Calu3 (cell line): ENCODE measurements around the gene ZFP3. TPM values are rescaled to one million over a fixed set of nuclear protein-coding genes. Genes with fewer than 3 reads are reported as not detected.
"Not testable (repeated sequence)": the region's sequence is repeated elsewhere in the genome, so short reads cannot be mapped to it uniquely, and the experiment has no call there.

Source experiments
- Bru-seq: library from RNA; stranded (reverse); fragments of 400-500 nt; gene quantifications from one replicate; lab custom pipeline; 2021; lab: Mats Ljungman, UMichigan
- BruChase-seq, 2 experiments: library from RNA; stranded (reverse); fragments of 400-500 nt; gene quantifications; one replicate each; lab custom pipeline; 2021; lab: Mats Ljungman, UMichigan
- BruUV-seq: library from RNA; stranded (reverse); fragments of 400-500 nt; replicated peaks from 2 replicates; lab custom pipeline; 2021; lab: Mats Ljungman, UMichigan
- CTCF ChIA-PET: fragments of 300-600 bp; sonication (Branson Sonifier 250); formaldehyde crosslinking; loops from one replicate; lab custom pipeline; 2022; ENCODE audit warnings: antibody characterized with exemption; lab: Charles Lee
- DNase-seq: peaks from one replicate; pipeline ENCODE4 v3.0.0; 2022
- H3K27ac Mint-ChIP-seq: one replicate; pipeline ENCODE4 v1.8.0; 2022; ENCODE audit warnings: mixed read lengths; ENCODE audit not compliant: unreplicated experiment
- H3K27me3 Mint-ChIP-seq: one replicate; pipeline ENCODE4 v1.8.0; 2022; ENCODE audit warnings: mixed read lengths; ENCODE audit not compliant: unreplicated experiment
- H3K36me3 Mint-ChIP-seq: one replicate; pipeline ENCODE4 v1.8.0; 2022; ENCODE audit warnings: mild to moderate bottlenecking, moderate library complexity, mixed read lengths; ENCODE audit not compliant: insufficient read depth, unreplicated experiment
- H3K4me1 Mint-ChIP-seq: one replicate; pipeline ENCODE4 v1.8.0; 2022; ENCODE audit warnings: mild to moderate bottlenecking, low read depth, mixed read lengths; ENCODE audit not compliant: unreplicated experiment
- H3K4me3 Mint-ChIP-seq: one replicate; pipeline ENCODE4 v1.8.0; 2022; ENCODE audit warnings: mild to moderate bottlenecking, low read depth, moderate library complexity, mixed read lengths; ENCODE audit not compliant: unreplicated experiment
- H3K9me3 Mint-ChIP-seq: one replicate; pipeline ENCODE4 v1.8.0; 2022; ENCODE audit warnings: low read depth, mixed read lengths; ENCODE audit not compliant: unreplicated experiment
- intact Hi-C: fragments of 100-400 bp; cut with micrococcal nuclease; formaldehyde crosslinking; loops from one replicate; pipeline ENCODE4 v1.10.0; 2022; ENCODE audit not compliant: unreplicated experiment
- long read RNA-seq: library from polyadenylated mRNA; stranded (forward); transcript quantifications from one replicate; pipeline ENCODE4 v2.0.0, GENCODE V29; 2022
- total RNA-seq: library from RNA; stranded (reverse); gene quantifications from 2 replicates; pipeline ENCODE4 v1.2.3, GENCODE V29; 2022
- TF ChIP-seq, protein P1 (sequence below): fragments of 200-600 bp; IDR thresholded peaks from one replicate; pipeline ENCODE4 v1.8.0; 2022; ENCODE audit warnings: antibody characterized with exemption; ENCODE audit not compliant: unreplicated experiment

ZFP3 gene
- not detected in 2 replicates for total RNA-seq
- percentile 10 among the genes with signal in this experiment for Bru-seq, nascent RNA
- BruChase-seq, experiment 1, labeled RNA remaining after a 6-hour chase: not detected
- BruChase-seq, experiment 2, labeled RNA remaining after a 2-hour chase: percentile 10 among the genes with signal in this experiment
- long read RNA-seq: 0 reads

DNA sequence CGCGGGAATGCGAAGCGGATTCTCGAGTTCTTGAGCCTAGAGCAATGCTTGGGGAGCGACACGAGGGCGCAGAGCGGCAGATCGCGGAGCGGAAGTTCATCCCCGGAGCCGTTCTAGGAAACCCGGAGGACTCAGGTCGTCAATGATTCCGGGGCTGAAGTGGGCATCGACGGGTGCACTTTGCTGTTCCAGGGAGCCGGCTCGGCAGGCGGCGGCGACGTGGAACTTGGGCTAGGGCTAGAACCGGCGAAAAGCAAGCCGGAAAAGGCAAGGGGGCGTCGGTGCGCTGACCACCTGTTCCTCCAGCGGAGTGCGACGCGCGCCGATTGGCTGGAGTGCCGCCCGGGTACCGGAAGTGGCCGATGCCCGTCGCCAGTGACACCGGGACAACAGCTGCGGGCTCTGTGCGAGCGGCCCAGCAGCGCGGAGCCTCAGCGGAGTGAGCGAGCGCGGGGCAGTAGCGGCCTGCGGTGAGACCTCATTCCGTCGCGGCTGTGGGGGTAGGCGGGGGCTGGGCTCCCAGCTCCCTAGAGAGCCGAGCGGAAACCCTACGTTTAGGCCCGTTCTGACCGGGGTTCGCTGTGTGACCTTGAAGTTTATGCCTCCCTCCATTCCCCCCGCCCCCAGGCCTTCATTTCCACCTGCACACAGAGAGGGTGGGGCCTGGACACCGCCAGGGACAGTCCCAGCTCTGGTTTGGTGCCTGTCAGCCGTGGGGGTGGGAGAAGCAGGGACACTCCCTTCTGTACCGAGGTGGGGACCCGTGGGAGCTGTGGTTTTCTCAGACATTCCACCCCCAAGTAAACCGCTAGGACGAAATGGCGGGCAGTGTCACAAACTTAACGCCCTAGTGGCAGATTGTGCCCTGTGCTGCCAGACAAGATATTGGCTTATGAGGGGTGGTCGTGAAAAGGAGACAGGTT lies at the start of gene ZFP3:
ZFP3 (plus strand) TSS at position 362 of the 923 bp plus-strand sequence. CDS start 13,038 bp downstream, outside the sequence.
- H3K4me3 Mint-ChIP-seq: no peak within 1 kb of the TSS
- no peak for DNase-seq
- BruUV-seq: no TSS peak
- no peaks in the 10 kb centered on the region for H3K36me3 Mint-ChIP-seq
- no peak within 1 kb of the TSS for H3K27ac Mint-ChIP-seq
- H3K27me3 Mint-ChIP-seq: no peaks in the 10 kb centered on the region
- intact Hi-C loops: no loop called here
- CTCF ChIA-PET: no interaction called here
- H3K4me1 Mint-ChIP-seq: no peaks in the 10 kb centered on the region
- TF ChIP-seq, protein P1, sequence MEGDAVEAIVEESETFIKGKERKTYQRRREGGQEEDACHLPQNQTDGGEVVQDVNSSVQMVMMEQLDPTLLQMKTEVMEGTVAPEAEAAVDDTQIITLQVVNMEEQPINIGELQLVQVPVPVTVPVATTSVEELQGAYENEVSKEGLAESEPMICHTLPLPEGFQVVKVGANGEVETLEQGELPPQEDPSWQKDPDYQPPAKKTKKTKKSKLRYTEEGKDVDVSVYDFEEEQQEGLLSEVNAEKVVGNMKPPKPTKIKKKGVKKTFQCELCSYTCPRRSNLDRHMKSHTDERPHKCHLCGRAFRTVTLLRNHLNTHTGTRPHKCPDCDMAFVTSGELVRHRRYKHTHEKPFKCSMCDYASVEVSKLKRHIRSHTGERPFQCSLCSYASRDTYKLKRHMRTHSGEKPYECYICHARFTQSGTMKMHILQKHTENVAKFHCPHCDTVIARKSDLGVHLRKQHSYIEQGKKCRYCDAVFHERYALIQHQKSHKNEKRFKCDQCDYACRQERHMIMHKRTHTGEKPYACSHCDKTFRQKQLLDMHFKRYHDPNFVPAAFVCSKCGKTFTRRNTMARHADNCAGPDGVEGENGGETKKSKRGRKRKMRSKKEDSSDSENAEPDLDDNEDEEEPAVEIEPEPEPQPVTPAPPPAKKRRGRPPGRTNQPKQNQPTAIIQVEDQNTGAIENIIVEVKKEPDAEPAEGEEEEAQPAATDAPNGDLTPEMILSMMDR: no peak
- peaks cover 5% of the 10 kb centered on the region for H3K9me3 Mint-ChIP-seq

DNA sequence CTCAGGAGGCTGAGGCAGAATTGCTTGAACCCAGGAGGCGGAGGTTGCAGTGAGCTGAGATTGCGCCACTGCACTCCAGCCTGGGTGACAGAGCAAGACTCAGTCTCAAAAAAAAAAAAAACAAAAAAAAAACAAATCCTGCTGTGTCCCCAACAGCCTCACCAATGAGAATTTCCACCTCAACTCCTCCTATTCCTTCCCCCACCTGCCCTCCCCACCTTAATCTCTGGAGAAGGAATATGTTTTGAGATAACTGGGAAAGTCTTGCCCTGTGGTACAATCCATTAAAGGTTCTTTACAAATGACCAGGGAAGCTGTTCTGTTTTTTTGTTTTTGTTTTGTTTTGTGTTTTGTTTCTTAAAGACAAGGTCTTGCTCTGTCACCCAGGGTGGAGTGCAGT lies 48.1 kb upstream of the ZFP3 start:
- H3K9me3 Mint-ChIP-seq, BruUV-seq, H3K4me1 Mint-ChIP-seq, H3K27ac Mint-ChIP-seq, intact Hi-C loops, H3K4me3 Mint-ChIP-seq, DNase-seq, H3K27me3 Mint-ChIP-seq, H3K36me3 Mint-ChIP-seq, CTCF ChIA-PET: not testable (repeated sequence)

DNA sequence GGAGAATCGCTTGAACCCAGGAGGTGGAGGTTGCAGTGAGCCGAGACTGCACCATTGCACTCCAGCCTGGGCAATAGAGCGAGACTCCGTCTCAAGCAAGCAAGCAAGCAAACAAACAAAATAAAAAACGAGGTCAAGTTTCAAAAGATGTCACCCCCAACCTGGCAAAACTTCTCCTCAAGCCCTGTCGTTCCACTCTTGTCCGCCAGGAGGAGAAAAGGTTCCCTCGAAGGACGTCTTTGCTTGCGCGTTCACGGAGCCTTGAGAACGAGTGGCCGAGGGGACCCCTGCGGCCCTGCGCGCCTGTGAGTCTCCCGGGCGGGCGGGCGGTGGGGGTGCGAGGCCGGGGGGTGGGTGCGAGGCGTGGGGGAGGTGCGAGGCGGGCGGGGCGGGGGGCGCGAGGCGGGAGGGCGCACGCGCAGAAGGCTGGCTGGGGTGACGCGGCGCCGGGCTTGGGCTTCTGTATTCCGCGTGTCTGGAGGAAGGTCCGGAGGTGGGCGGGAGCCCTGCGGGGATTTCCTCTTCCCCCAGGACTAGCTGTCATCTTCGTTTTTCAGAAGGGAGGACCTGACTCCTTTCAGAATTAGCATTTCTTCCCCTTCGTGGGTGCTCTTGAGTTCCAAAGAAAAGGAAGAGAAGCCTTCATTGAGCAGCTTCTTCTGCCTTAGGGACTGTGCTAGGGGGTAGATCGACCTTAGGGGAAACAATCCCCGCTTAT lies 46.7 kb upstream of the ZFP3 start:
- TF ChIP-seq, protein P1: peak; percentile 45
- Mint-ChIP-seq H3K4me1 (no peaks in the 10 kb centered on the region), H3K4me3 (peak overlapping the region; percentile 54), H3K36me3 (peaks cover 6% of the 10 kb centered on the region), H3K9me3 (no peaks in the 10 kb centered on the region), H3K27me3 (no peaks in the 10 kb centered on the region), H3K27ac (no peak overlapping the region)
- peak; percentile 71 for DNase-seq
- CTCF ChIA-PET: no interaction called here
- BruUV-seq: no TSS peak
- intact Hi-C loops: loop anchor here (1.0 kb wide), 1 partner anchor 31 kb away; no protein-coding TSS in a partner anchor

DNA sequence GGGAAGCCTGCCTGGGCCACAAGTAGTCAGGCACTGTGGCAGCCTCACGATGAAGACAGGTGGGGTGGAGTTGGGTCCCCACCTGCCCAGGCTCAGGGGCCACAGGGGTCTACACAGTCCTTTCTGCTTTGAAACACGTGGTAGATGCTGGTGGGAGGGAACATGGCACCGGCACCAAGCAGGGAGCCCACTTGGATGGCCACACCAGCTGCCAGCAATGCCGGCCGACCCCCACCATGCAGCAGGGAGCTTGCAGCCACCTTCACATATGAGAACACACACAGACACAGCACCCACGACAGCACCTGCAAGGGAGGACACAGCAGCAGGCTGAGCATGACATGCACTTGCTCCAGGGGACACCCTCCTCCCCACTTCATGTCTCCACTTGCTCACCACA lies 45.4 kb upstream of the ZFP3 start:
- H3K9me3 Mint-ChIP-seq: no peaks in the 10 kb centered on the region
- H3K27ac Mint-ChIP-seq: no peak overlapping the region
- no peak for DNase-seq
- H3K27me3 Mint-ChIP-seq: no peaks in the 10 kb centered on the region
- TF ChIP-seq, protein P1: no peak
- no peaks in the 10 kb centered on the region for H3K4me1 Mint-ChIP-seq
- H3K36me3 Mint-ChIP-seq: peaks cover 6% of the 10 kb centered on the region
- no TSS peak for BruUV-seq
- no peak overlapping the region for H3K4me3 Mint-ChIP-seq
- CTCF ChIA-PET: interaction anchor here (0.6 kb wide), 1 partner anchor 594 kb away, joined by 3 read pairs; no protein-coding TSS in a partner anchor
- intact Hi-C loops: no loop called here
